IPS DF 6.9 (cell line): Measurements from ENCODE around the gene MRPL37.
A peak's percentile ranks its signal among the peaks of the same experiment; 100 is the strongest.
"Not testable (repeated sequence)": the region's sequence is repeated elsewhere in the genome, so short reads cannot be mapped to it uniquely, and the experiment has no call there.

Experiments
- DNase-seq: peaks from one replicate; pipeline ENCODE4 v3.0.0-alpha.2; 2013; ENCODE audit warnings: low read depth, low spot score
- H3K27ac ChIP-seq: one replicate; pipeline ENCODE4 v1.5.1; 2013; ENCODE audit warnings: low read length, control low read depth
- H3K27me3 ChIP-seq: 2 replicates; pipeline ENCODE4 v1.6.1; 2013; ENCODE audit warnings: mild to moderate bottlenecking, low read length; ENCODE audit not compliant: control insufficient read depth, insufficient read depth
- H3K36me3 ChIP-seq: 2 replicates; pipeline ENCODE4 v1.6.1; 2013; ENCODE audit warnings: low read length; ENCODE audit not compliant: control insufficient read depth, insufficient read depth
- H3K4me1 ChIP-seq: 2 replicates; pipeline ENCODE4 v1.6.1; 2013; ENCODE audit warnings: low read length; ENCODE audit not compliant: control insufficient read depth, insufficient read depth
- H3K4me3 ChIP-seq: 2 replicates; pipeline ENCODE4 v1.5.1; 2013; ENCODE audit warnings: mild to moderate bottlenecking, low read length
- H3K9me3 ChIP-seq: 2 replicates; pipeline ENCODE4 v1.6.1; 2013; ENCODE audit warnings: low read length, inconsistent platforms; ENCODE audit not compliant: control insufficient read depth, insufficient read depth
- WGBS: extraction: QIAGEN DNeasy Blood & Tissue Kit; methylation state at CpG from one replicate; pipeline ENCODE4 v1.1.7; 2013; ENCODE audit warnings: mixed read lengths, missing lambda C conversion rate; ENCODE audit not compliant: insufficient read length, insufficient coverage; 5-methylcytosine and 5-hydroxymethylcytosine counted together

MRPL37 gene

GRCh38 chr1:54191525-54191924, 8.4 kb upstream of the MRPL37 start:
- no peaks in the 10 kb centered on the region for H3K27me3 ChIP-seq
- H3K9me3 ChIP-seq: no peaks in the 10 kb centered on the region
- 0 out of 2 replicates have a peak, but pooled peaks cover 3% of the 10 kb centered on the region for H3K36me3 ChIP-seq
- H3K4me3 ChIP-seq: no peak overlapping the region
- no peak for DNase-seq
- H3K27ac ChIP-seq: no peak overlapping the region
- no peaks in the 10 kb centered on the region for H3K4me1 ChIP-seq
- WGBS: no CpG with 5 or more reads among the region's 1 CpG

- H3K4me1 ChIP-seq: no peaks in the 10 kb centered on the region
- no peak for DNase-seq
- H3K27ac ChIP-seq: no peak overlapping the region
- H3K27me3 ChIP-seq: no peaks in the 10 kb centered on the region
- no peak overlapping the region for H3K4me3 ChIP-seq
- no peaks in the 10 kb centered on the region for H3K9me3 ChIP-seq
- no CpG with 5 or more reads among the region's 5 CpGs for WGBS
- H3K36me3 ChIP-seq: 0 out of 2 replicates have a peak, but pooled peaks cover 3% of the 10 kb centered on the region
These were observed 6.5 kb upstream of the MRPL37 start for GRCh38 chr1:54193453-54193852.

- H3K36me3 ChIP-seq: no peaks in the 10 kb centered on the region
- H3K27me3 ChIP-seq: no peaks in the 10 kb centered on the region
- H3K27ac ChIP-seq: no peak overlapping the region
- H3K4me3 ChIP-seq: peak overlapping the region; percentile 76; the same call in 1 of the 2 replicates
- no CpG with 5 or more reads among the region's 17 CpGs for WGBS
- no peaks in the 10 kb centered on the region for H3K9me3 ChIP-seq
- no peak for DNase-seq
- H3K4me1 ChIP-seq: no peaks in the 10 kb centered on the region
These were observed 709 bp upstream of the MRPL37 start for GRCh38 chr1:54199151-54199764.

GRCh38 chr1:54200519-54200997, 591 bp downstream of the MRPL37 start:
- no peak for DNase-seq
- Histone ChIP-seq H3K4me3 (peak overlapping the region; percentile 87), H3K27ac (no peak overlapping the region), H3K36me3 (peaks cover 9% of the 10 kb centered on the region; the same call in 1 of the 2 replicates), H3K4me1 (no peaks in the 10 kb centered on the region), H3K27me3 (no peaks in the 10 kb centered on the region), H3K9me3 (no peaks in the 10 kb centered on the region)
- no CpG with 5 or more reads among the region's 15 CpGs for WGBS

GRCh38 chr1:54204199-54204598, 4.2 kb downstream of the MRPL37 start:
- no CpG with 5 or more reads among the region's 7 CpGs for WGBS
- H3K9me3 ChIP-seq: no peaks in the 10 kb centered on the region
- no peaks in the 10 kb centered on the region for H3K27me3 ChIP-seq
- H3K4me3 ChIP-seq: no peak overlapping the region
- no peak for DNase-seq
- H3K27ac ChIP-seq: no peak overlapping the region
- H3K4me1 ChIP-seq: no peaks in the 10 kb centered on the region
- H3K36me3 ChIP-seq: peaks cover 30% of the 10 kb centered on the region; the same call in 1 of the 2 replicates

GRCh38 chr1:54207287-54207686, 7.3 kb downstream of the MRPL37 start:
- Histone ChIP-seq H3K9me3 (no peaks in the 10 kb centered on the region), H3K4me1 (no peaks in the 10 kb centered on the region), H3K27me3 (no peaks in the 10 kb centered on the region), H3K4me3 (no peak overlapping the region), H3K27ac (no peak overlapping the region), H3K36me3 (peaks cover 53% of the 10 kb centered on the region; the same call in 1 of the 2 replicates)
- no CpG with 5 or more reads among the region's 1 CpG for WGBS
- no peak for DNase-seq

- not testable (repeated sequence) for DNase-seq, H3K9me3 ChIP-seq, H3K4me3 ChIP-seq, H3K27ac ChIP-seq, H3K4me1 ChIP-seq, H3K27me3 ChIP-seq
- peaks cover 59% of the 10 kb centered on the region; the same call in 1 of the 2 replicates for H3K36me3 ChIP-seq
- WGBS: no CpG with 5 or more reads among the region's 4 CpGs
These were observed 7.9 kb downstream of the MRPL37 start for GRCh38 chr1:54207896-54208295.

GRCh38 chr1:54212872-54213271, 12.9 kb downstream of the MRPL37 start:
- no peak overlapping the region for H3K4me3 ChIP-seq
- no peaks in the 10 kb centered on the region for H3K9me3 ChIP-seq
- peaks cover 76% of the 10 kb centered on the region for H3K36me3 ChIP-seq
- H3K27me3 ChIP-seq: no peaks in the 10 kb centered on the region
- no peak for DNase-seq
- no CpG with 5 or more reads among the region's 1 CpG for WGBS
- H3K4me1 ChIP-seq: no peaks in the 10 kb centered on the region
- no peak overlapping the region for H3K27ac ChIP-seq

- Histone ChIP-seq H3K4me3 (no peak overlapping the region), H3K9me3 (no peaks in the 10 kb centered on the region), H3K36me3 (peaks cover 73% of the 10 kb centered on the region), H3K27me3 (no peaks in the 10 kb centered on the region), H3K27ac (no peak overlapping the region), H3K4me1 (no peaks in the 10 kb centered on the region)
- WGBS: no CpG with 5 or more reads among the region's 9 CpGs
- DNase-seq: no peak
These were observed 15.6 kb downstream of the MRPL37 start for GRCh38 chr1:54215523-54215922.

GRCh38 chr1:54218883-54219687, 19.1 kb downstream of the MRPL37 start:
- no CpG with 5 or more reads among the region's 11 CpGs for WGBS
- no peak overlapping the region for H3K4me3 ChIP-seq
- DNase-seq: no peak
- H3K27me3 ChIP-seq: no peaks in the 10 kb centered on the region
- no peaks in the 10 kb centered on the region for H3K9me3 ChIP-seq
- no peak overlapping the region for H3K27ac ChIP-seq
- H3K4me1 ChIP-seq: no peaks in the 10 kb centered on the region
- H3K36me3 ChIP-seq: peaks cover 44% of the 10 kb centered on the region
